ENCODE data around the gene FBXO34.

GRCh38 chr14:55399183-55399582, 128.0 kb downstream of the FBXO34 start:
- TF ChIP-seq CEBPB (IDR thresholded peaks at IDR 0.05; ENCODE audit: borderline replicate concordance in 1 of 2, low read depth in 2 of 2, low read length in 2 of 2) (no peak), CTCF (IDR thresholded peaks at IDR 0.05 in 2 of 3, conservative IDR thresholded peaks at IDR 0.05 in 1 of 3; ENCODE audit: control insufficient read depth in 2 of 3, extremely low read depth in 1 of 3, insufficient read depth in 1 of 3, low read depth in 3 of 3, low read length in 3 of 3) (no peak), SMARCA5 (IDR thresholded peaks at IDR 0.05) (no peak)

Measured in GM12878 (cell line).